PC-3 (cell line): Measurements from ENCODE around the gene DYNC2I2.

Source experiments
- CTCF ChIP-seq: fragments of 300-600 bp; sonication (generic); conservative IDR thresholded peaks from 2 replicates; pipeline ENCODE4 v1.5.1; 2017; ENCODE audit warnings: antibody characterized with exemption, low read depth, mild to moderate bottlenecking, low read length
- EZH2 ChIP-seq: fragments of 300-600 bp; sonication (generic); IDR thresholded peaks from one replicate; pipeline ENCODE4 v1.6.1; 2017; ENCODE audit warnings: antibody characterized with exemption, mild to moderate bottlenecking, low read length; ENCODE audit not compliant: unreplicated experiment
- EZH2phosphoT487 ChIP-seq: fragments of 300-600 bp; sonication (generic); IDR thresholded peaks from 2 replicates; pipeline ENCODE4 v1.6.1; 2018; ENCODE audit warnings: mild to moderate bottlenecking, antibody characterized with exemption, low read length, borderline replicate concordance

DNA sequence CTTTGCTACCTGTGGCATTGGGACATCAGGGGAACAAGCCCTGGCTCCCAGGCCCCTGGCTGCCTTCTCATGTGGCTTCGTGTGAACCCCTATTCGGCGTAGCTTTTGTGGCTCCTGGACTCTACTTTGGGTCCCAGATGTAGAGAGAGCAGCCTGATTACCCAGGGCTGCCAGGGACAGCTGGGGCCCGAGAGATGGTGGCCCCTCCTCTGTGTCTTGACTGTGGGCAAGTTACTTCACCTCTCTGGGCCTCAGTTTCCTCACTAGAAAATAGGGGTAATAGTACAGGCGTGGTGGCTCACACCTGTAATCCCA is 47.7 kb upstream of the DYNC2I2 start:
- TF ChIP-seq CTCF (no peak), EZH2phosphoT487 (no peak), EZH2 (no peak)
